ENCODE results near the gene PISD. TPM values are rescaled to one million over a fixed set of nuclear protein-coding genes. Genes with fewer than 3 reads are reported as not detected.

The PISD gene
- total and polyA plus RNA-seq, 2 donors (not counting 3 experiments of a cell fraction or from before 2014, with no cell fraction given), result 53.4 to 58.0 TPM

GRCh38 chr22:31618057-31618456 lies 44.0 kb downstream of the PISD start:
- H3K27ac ChIP-seq (ENCODE audit: insufficient read depth, low read depth, low read length), result no peak overlapping the region
- no peaks in the 10 kb centered on the region for H3K27me3 ChIP-seq (ENCODE audit: control insufficient read depth in 2 of 2, insufficient read depth in 2 of 2, low read length in 2 of 2)
- no peak overlapping the region for H3K4me3 ChIP-seq (replicated peaks in 1 of 3; ENCODE audit: insufficient read depth in 1 of 3, low read depth in 1 of 3, low read length in 3 of 3)
- ChIA-PET CTCF (interaction anchor here (1.9 kb wide), 1 partner anchor 61 kb away, joined by 8 read pairs; no protein-coding TSS in a partner anchor), POLR2A (no interaction called here)
- H3K4me2 ChIP-seq (ENCODE audit: insufficient read depth, low read length), result no peak overlapping the region
- H3K4me1 ChIP-seq (ENCODE audit: control insufficient read depth, extremely low read depth, insufficient read depth, low read length), result peaks cover 6% of the 10 kb centered on the region
- H2AFZ ChIP-seq (ENCODE audit: low read depth, low read length), result no peak overlapping the region
- no peak for DNase-seq (ENCODE audit: low read depth, low spot score)
- peaks cover 2 to 37% of the 10 kb centered on the region in 2 experiments for H3K36me3 ChIP-seq (ENCODE audit: control insufficient read depth in 2 of 2, extremely low read depth in 1 of 2, insufficient read depth in 2 of 2, low read length in 2 of 2)
- H3K9me3 ChIP-seq (replicated peaks; ENCODE audit: control insufficient read depth, insufficient read depth, low read length), result no peaks in the 10 kb centered on the region
- no TSS peak for BruUV-seq (replicated peaks)
- H3K79me2 ChIP-seq (ENCODE audit: control insufficient read depth, insufficient read depth, low read length), result peaks cover 18% of the 10 kb centered on the region
- no peaks in the 10 kb centered on the region for H4K20me1 ChIP-seq (replicated peaks; ENCODE audit: control insufficient read depth, extremely low read depth, insufficient read depth, low read length)
- dilution Hi-C loops (cut with MboI; ENCODE audit: extremely low pct_ligation_motif_present, low sequenced_read_pairs) (no loop called here), intact Hi-C loops (cut with micrococcal nuclease) (no loop called here)
- no peak for TF ChIP-seq CTCF (IDR thresholded peaks at IDR 0.05; ENCODE audit: extremely low read depth in 1 of 2, insufficient read depth in 1 of 2, low read depth in 1 of 2, low read length in 2 of 2)
- no peak for TF ChIP-seq GATA2 (IDR thresholded peaks at IDR 0.05; ENCODE audit: insufficient read depth, insufficient read length, low read depth, low read length)
- TF ChIP-seq JUN (IDR thresholded peaks at IDR 0.05; ENCODE audit: borderline replicate concordance, insufficient read depth, insufficient read length, low read depth), result no peak
- TF ChIP-seq MYC (IDR thresholded peaks at IDR 0.05; ENCODE audit: low read depth, low read length), result no peak
- no peak for TF ChIP-seq FOS (IDR thresholded peaks at IDR 0.05; ENCODE audit: borderline replicate concordance, insufficient read depth, low read length)
- no peak for TF ChIP-seq MAX (IDR thresholded peaks at IDR 0.05; ENCODE audit: insufficient read depth, insufficient read length)
- no peak for TF ChIP-seq POLR2AphosphoS5 (IDR thresholded peaks at IDR 0.05; ENCODE audit: insufficient read depth, low read depth, low read length)
- TF ChIP-seq EZH2 (IDR thresholded peaks at IDR 0.05; ENCODE audit: borderline replicate concordance, low read depth, low read length, severe bottlenecking), result no peak
- TF ChIP-seq POLR2A (IDR thresholded peaks at IDR 0.05; ENCODE audit: low read depth, low read length), result no peak
- H3K9ac ChIP-seq (replicated peaks; ENCODE audit: extremely low read depth, insufficient read depth, low read length), result no peak overlapping the region
- H3K9me1 ChIP-seq (replicated peaks; ENCODE audit: control insufficient read depth, extremely low read depth, insufficient read depth, low read length), result no peaks in the 10 kb centered on the region
- no peak for FAIRE-seq
